Measurements from ENCODE around the gene CXCL17. TPM values are rescaled to one million over a fixed set of nuclear protein-coding genes. Genes with fewer than 3 reads are reported as not detected.

The CXCL17 gene
- total RNA-seq, 1 donor from 2014 or later, result 150 TPM

GRCh38 chr19:42409477-42409876 is 33.3 kb downstream of the CXCL17 start:
- no peaks in the 10 kb centered on the region for H3K36me3 ChIP-seq
- intact Hi-C loops (cut with DNase I), result no loop called here
- H3K27ac ChIP-seq, result no peak overlapping the region
- no peak overlapping the region for H3K4me3 ChIP-seq
- no peak for DNase-seq
- H3K4me1 ChIP-seq, result no peaks in the 10 kb centered on the region
- ATAC-seq, result no peak
- no peak for TF ChIP-seq CTCF (IDR thresholded peaks at IDR 0.05)
- no peaks in the 10 kb centered on the region for H3K27me3 ChIP-seq
- no peaks in the 10 kb centered on the region for H3K9me3 ChIP-seq

GRCh38 chr19:42407816-42408175 is 35.0 kb downstream of the CXCL17 start:
- no peaks in the 10 kb centered on the region for H3K27me3 ChIP-seq
- DNase-seq (no peak), ATAC-seq (no peak)
- H3K9me3 ChIP-seq, result no peaks in the 10 kb centered on the region
- H3K27ac ChIP-seq, result no peak overlapping the region
- no peak for TF ChIP-seq CTCF (IDR thresholded peaks at IDR 0.05)
- no peak overlapping the region for H3K4me3 ChIP-seq
- H3K36me3 ChIP-seq, result no peaks in the 10 kb centered on the region
- no peaks in the 10 kb centered on the region for H3K4me1 ChIP-seq
- intact Hi-C loops (cut with DNase I), result no loop called here

GRCh38 chr19:42407085-42407815 is 35.5 kb downstream of the CXCL17 start:
- DNase-seq (no peak), ATAC-seq (no peak)
- no peak for TF ChIP-seq CTCF (IDR thresholded peaks at IDR 0.05)
- no peaks in the 10 kb centered on the region for H3K27me3 ChIP-seq
- H3K4me3 ChIP-seq, result no peak overlapping the region
- H3K4me1 ChIP-seq, result no peaks in the 10 kb centered on the region
- no peaks in the 10 kb centered on the region for H3K36me3 ChIP-seq
- no peak overlapping the region for H3K27ac ChIP-seq
- H3K9me3 ChIP-seq, result no peaks in the 10 kb centered on the region
- intact Hi-C loops (cut with DNase I), result no loop called here

GRCh38 chr19:42406111-42406510 is 36.6 kb downstream of the CXCL17 start:
- Histone ChIP-seq H3K4me1 (peaks cover 5% of the 10 kb centered on the region), H3K4me3 (no peak overlapping the region), H3K9me3 (no peaks in the 10 kb centered on the region), H3K36me3 (no peaks in the 10 kb centered on the region), H3K27me3 (no peaks in the 10 kb centered on the region), H3K27ac (no peak overlapping the region)
- DNase-seq (no peak), ATAC-seq (no peak)
- no peak for TF ChIP-seq CTCF (IDR thresholded peaks at IDR 0.05)
- intact Hi-C loops (cut with DNase I), result no loop called here

GRCh38 chr19:42403586-42403985 is 39.2 kb downstream of the CXCL17 start:
- Histone ChIP-seq H3K27ac (no peak overlapping the region), H3K36me3 (no peaks in the 10 kb centered on the region), H3K4me1 (peaks cover 7% of the 10 kb centered on the region), H3K4me3 (no peak overlapping the region), H3K27me3 (no peaks in the 10 kb centered on the region), H3K9me3 (no peaks in the 10 kb centered on the region)
- ATAC-seq (no peak), DNase-seq (no peak)
- intact Hi-C loops (cut with DNase I), result no loop called here
- no peak for TF ChIP-seq CTCF (IDR thresholded peaks at IDR 0.05)
